Measurements from ENCODE around the gene LBX1.

Gene LBX1

DNA sequence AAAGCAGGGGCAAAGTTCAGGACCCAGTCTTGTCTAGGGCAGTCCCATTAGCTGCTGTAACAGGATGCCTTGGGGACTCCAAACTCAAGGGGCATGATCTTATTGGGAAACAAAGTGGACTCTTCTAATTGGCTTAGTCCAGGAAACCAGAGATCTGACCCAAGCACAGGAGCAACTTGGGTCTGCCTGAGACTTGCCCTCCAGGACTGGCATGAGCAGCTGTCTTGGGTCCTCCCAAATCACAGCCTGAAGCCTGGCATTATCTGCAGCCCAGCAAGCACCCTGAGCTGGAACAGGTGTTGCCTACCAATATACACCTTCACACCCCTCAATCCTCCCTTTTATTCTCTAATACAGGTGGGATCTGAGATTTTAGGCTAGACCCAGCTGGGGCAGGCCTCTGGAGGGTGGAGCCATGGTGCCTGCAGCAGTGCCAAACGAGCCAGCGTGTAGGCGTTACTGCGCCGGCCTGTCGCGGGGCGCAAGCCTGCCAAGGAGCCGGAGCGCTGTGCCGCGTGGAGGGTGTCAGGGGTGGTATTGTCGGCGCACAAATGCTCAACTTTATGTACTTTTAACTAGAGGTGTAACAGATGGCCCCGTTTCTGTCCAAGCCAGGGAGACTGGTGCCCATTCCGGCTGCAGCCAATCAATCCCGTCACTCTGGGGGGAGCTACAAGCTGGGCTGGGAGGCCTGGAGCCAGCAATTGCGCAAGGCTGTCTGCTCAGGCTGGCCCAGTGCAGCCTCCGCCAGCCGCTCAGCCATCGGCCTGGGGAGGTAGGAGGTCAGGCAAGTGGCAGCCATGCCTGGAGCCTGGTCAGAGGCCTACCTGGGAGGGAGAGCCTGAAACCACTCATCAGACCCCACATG, 12.8 kb upstream of the LBX1 start:
- no peak for DNase-seq

DNA sequence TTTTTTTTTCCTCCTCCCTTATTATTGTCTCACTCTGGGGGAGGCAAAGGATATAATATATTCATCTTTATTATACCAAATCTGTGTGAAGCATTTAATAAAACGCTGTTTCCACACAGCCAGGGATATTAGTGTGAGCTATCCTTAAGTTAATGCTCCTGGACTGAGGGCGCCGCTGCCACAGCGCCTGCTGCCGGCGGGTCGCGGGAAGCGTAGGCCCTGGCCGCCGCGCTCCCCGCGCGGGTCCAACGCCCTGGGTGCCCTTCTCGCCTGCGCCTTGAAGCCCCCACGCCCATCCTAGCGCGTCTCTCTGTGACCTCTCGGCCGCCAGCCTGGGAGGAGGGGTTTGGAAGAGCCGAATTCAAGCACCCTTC, 9.5 kb upstream of the LBX1 start:
- DNase-seq, result peak; percentile 44

DNA sequence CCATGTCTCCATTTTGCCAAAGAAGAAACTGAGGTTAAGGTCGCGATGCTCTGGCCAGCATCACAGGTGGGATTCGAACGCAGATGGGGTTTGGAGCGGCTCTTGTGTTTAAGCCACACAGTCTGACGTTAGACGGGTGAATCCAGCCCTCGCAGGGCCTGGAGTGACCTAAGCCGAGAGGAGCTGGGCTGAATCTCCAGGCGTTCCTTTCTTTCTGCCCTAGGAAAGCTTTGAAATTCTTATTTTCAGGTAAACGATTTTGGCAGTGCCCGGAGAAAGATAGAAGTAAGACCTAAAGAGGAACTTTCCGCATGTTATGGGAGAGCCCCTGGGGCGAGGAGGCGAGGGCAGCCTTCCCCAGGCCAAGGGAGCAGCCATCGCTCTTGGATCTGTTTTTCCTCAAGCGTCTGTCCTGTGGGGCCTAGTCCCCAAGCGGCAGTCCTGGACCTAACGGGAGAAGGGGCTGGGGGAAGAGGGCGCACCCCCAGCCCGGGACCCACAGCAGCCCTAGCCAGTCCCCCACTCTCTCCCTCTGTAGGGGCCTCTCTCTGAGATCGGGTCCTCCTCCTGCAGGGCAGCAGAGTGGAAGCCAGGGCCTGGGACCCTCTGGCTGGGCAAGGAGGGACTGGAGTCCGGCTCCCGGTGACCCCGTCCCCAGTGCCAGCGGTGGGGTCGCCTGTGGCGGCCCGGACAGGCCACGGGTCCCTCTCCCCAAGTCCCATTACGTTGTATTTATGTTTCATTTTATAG, 8.9 kb upstream of the LBX1 start:
- no peak for DNase-seq

DNA sequence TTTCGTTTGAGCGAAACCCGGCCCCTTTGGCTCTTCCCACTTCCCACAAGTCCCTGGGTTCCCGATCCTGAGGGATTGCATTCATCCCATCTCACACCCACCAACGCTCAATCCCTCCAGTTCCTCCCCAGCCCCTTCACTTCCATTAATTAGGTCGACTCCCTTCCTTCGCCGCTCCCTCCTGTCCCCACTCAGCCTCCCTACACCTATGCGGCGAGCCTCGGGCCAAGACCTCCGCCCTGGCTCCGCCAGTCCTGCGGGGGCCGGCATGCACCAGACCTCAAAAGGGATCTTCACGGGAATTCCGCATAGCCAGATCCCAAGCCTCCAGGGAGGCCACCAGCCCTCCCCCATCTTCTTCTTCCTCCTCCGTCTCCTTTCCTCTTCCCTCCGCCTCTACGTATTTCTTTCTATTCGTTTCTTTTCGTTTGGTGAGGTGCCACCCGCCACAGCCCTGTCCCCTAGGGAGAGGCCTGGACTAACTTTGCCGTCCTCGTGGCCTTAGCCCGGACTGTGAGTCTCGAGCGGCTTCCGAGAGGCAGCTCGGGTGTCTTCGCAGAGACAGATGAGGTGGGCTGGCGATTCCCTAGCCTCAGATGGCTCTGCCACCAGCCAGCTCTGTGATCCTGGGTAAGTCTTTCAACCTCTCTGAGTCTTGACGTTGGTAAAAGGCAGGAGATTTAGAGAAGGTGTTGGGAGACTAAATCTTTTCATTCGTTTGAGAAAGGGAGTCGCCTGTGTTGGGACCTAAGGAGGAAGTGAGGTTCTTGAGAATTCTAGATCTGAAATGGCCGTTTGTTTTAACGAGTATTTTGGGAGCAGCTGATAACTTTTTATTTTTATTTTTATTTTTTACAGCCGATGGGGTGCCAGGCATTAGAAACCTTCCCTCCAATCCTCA, 8.1 kb upstream of the LBX1 start:
- DNase-seq, result no peak

DNA sequence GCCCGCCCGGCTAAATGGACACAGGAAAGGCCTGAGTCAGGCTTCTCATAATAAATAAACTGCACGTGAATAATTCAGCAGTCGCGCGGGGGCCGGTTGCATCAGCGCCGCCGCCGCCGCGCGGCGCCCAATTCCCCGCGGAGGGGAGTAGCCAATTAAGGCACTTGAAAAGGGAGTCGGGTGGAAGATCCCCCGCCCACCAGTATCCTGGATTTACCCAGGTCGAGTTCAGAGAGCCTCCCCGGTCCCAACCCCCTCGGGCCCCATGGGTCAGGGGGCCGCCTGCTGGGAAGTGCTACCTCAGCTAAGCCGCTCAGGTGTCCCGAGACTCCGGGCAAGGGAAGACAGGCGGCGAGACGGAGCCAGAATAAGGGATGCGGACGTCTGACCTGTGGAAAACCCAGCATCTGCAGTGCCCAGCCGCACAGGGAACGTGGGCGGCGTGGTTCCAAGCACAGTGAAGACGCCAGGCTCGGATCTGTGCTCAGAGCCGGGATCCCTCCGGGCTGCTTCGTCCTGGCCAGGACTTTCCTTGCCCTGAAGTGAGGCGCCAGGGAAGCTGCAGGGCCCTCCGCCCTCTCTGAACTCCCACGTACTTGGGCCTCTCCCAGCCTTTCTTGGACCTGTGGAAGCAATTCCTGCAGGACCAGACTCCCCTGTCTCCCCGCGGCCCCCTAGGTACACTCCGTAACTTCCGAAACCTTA, 7.3 kb upstream of the LBX1 start:
- no peak for DNase-seq

DNA sequence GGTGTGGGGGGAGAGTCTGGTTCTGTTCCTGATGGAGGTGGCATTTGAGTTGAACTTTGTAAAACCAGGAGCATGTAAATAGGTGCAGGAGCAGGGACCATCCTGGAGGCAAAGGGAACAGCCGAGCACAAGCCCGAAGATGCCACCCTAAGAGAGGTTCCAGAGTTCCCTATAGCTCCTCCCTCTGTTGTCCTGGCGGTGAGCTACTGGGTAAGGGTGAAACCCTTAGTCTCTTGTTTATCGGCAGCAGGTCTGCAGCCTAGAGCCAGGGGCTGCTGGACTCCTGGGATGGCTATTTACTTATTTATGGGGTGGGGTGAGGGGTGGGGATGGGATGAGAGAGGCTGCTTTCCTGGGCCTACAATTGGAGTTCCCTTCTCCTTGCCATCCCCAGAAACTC, 6.5 kb upstream of the LBX1 start:
- no peak for DNase-seq

DNA sequence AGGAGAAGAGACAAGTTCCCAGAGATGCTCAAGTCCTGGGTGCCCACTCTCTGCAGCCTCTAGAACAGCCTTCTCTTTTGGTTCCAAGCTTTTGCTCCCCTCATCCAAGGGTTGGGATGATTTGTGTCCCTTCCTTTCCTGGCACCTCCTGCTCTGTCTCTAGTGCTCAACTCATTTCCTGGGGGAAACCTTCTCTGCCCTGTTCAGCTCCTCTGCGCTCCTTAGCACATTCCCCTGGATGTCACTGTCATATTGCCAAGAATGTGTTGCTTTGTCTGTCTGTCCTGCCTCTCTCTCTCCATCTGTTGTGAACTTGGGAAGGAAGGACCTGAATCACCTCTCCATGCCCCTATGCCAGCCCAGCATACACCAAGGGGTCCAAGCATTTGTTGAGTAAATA, 5.1 kb upstream of the LBX1 start:
- DNase-seq, result no peak

DNA sequence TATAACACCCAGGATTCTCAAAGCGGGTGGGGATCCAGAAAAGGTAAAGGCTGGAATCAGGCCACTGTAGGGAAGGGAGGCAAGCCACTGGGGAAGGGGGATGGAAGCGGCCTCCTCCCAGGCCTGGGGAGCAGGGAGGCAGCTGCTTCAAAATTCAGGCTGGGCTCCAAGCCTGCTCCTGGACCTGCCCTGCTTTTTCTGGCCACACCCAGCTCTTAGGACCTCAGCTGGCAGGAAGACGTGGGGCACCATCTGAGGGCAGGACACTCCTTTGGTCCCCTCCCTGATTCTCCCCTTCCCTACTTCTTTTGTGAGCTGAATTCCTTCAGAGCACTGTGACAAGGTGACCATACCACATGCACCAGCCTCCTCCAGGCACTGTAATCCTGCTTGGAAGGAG, 4.6 kb upstream of the LBX1 start:
- DNase-seq, result no peak

DNA sequence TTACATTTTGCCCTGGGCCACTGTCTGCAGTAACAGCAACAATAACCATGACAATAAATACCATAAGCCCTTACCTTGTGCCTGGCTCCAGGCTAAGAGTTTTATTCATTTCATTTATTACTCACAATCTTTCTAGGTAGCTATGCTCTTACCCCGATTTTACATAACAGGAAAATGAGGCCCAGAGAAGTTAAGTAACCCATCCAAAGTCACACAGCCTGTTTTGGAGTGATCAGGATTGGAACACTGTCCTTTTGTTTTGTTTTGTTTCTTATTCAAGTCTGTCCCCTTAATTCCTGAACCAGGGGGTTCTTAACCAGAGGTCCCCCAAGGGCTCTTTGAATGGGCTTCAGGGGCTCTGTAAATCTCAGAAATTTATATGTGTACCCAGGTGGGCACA, 4.2 kb upstream of the LBX1 start:
- no peak for DNase-seq

DNA sequence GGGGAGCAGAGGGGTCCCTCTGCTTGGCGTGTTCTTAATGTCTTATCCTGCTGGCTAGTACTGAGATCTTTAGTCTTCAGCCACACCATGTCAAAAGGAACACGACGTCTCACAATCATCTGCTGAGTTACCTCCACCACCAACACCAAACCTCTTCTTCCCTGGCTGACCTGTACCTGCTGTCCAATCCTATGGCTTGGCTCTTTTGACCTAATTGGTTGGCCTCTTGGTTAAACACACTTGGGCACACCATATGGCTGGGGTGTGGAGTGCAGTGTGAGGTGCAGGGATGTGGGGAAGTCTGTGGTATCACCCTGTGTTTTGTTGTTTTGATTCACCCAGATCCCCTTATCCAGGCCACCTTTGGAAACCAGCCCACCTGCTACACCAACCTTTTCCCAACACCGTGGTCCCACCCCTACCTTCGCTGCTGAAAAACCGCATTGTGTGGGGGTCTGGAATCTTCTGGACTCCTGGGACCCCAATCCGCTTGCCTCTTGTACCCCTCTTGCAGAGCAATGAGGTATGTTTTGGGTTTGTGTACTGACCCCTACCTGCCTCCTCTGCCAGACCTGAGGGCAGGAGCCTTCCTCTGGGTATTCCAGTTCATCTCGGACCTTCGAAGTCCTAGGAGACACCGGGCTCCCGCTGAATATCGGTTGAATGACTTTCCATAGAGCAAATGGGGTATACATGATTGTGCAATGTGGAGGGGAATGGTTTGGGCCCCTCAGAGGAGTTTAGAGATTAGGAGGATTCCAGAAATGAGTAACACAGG, 2.8 kb upstream of the LBX1 start:
- DNase-seq, result no peak

DNA sequence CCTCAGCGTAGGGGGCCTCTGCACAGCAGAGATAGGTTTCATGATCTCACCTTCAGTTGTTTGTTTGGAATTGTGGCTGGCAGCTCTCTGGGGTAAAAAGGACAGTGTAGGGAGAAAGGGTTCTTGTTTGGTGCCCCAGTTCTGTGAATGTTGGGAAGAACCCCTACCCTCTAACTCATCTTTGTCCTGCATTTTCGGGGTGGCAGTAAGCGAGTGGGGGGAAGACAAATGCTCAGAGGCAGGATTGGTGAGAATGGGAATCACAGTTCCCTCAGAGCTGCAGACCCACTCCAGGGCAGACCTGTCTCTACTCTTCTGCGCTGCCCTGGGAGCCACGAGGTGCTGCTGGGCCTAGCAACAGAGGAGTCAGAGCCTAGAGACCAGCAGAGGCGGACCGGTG, 1.8 kb upstream of the LBX1 start:
- DNase-seq, result no peak

DNA sequence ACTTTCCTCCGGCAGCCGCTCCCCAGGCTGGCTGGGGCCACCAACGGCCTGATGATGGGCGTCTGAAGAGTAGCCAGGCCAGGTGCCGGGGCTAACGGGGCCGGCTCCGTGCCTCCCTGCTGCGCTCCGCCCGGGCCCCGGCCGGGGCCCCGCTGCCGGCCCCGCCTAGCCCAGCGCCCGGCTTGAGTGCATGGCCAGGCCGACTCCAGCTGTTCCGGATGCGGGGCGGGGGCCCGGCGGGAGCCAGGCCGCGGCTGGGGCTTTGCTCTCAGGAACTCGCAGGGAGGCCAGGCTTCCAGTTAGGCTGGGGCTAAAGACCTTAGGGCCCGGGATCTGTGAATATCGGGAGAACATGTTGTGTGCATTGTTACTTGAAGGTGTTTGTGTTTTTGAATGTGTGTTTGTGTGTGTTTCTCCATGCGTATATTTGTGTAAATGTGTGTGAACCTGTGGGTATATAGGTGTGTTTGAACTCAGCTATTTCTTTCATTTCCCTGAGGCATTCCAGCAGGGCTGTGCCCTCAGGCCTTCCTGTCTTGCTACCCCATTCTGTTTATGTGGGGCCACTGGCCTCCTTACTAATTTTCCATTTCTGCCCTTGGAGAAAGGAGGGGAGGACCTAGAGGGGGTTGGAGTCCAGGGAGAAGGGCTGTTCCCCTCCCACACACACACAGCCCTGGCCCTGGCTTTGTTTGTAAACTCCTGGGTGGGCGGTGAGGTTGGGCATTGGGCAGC, 1.1 kb upstream of the LBX1 start:
- no peak for DNase-seq

DNA sequence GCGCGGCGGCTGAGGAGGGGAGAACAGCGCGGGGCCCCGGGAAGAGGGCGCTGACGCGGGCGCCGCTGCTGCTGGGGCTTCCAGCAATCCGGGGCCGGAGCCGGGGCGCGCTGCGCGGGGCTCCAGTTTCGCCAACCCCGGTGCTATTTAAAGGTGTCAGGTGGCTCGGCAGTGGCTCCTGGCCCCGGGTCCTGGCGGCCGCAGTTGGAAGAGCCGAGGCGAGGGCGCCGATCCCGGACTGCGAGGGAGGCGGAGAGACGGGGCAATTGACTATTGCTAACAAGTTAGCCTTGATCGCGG, 347 bp downstream of the LBX1 start:
- no peak for DNase-seq

DNA sequence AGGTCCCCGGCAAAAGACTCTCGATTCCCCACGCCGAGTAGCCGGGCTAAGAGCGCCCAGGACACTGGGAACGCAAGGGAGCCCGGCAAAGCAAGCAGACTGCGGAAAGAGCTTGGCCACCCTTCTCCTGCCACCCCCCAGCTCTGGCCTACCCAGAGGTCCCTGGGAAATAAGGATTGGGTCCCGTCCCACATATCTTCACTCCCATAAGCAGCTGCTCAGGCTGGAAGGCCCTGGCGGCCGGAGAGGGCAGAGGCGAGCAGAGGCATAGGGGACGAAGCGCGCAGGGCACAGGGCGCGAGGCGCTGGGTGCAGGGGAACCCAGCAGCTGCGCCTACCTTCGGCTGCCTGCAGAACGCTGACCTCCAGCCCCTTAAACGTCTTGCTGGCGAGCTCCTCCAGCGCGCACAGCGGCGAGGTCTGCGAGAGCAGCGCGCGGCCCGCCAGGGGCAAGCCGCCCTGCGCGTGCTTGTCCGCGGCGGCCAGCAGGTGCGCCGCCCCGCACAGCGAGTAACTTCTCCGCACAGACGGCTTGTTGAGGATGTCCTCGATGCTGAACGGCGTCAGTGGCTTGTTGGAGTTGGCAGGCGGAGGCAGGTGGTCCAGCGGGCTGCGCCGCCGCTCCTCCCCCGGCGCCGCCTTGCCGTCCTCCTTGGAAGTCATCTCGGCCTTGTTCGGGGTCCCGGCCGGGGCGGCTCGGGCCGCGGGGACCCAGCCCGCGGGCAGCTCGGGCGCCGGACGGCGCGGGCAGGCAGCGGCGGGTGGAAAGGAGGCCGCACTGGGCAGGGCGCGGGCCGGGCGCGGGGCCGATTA, 904 bp downstream of the LBX1 start:
- DNase-seq, result no peak

DNA sequence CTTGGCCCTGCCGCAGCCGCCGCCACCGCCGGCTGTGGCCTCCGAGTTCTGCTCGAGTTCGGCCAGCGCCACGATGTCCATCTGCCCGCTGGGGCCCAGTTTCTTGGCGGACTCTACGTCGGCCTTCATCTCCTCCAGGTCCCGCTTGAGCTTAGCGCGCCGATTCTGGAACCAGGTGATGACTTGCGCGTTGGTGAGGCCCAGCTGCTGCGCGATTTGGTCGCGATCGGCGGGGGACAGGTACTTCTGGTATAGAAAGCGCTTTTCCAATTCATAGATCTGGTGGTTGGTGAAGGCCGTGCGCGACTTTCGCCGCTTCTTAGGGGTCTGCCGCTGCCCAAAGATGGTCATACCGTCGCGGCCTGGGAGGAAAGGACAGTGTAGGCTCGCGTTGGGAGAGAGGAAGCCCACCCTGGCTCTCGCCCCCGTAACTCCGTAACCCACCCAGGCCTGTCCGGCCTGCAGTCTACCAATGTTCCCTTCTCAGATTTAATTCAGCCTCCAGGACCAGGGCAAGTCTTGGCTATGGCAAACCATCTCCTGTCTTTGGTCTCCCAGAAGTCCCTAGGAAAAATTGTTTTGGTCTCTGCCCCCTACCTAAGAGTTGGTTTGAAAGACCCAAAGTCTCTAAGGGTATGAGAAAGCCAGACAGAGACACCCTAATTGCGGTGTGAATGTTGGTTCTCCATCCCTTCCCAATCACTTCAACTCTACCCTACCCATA, 1.7 kb downstream of the LBX1 start:
- DNase-seq, result no peak

DNA sequence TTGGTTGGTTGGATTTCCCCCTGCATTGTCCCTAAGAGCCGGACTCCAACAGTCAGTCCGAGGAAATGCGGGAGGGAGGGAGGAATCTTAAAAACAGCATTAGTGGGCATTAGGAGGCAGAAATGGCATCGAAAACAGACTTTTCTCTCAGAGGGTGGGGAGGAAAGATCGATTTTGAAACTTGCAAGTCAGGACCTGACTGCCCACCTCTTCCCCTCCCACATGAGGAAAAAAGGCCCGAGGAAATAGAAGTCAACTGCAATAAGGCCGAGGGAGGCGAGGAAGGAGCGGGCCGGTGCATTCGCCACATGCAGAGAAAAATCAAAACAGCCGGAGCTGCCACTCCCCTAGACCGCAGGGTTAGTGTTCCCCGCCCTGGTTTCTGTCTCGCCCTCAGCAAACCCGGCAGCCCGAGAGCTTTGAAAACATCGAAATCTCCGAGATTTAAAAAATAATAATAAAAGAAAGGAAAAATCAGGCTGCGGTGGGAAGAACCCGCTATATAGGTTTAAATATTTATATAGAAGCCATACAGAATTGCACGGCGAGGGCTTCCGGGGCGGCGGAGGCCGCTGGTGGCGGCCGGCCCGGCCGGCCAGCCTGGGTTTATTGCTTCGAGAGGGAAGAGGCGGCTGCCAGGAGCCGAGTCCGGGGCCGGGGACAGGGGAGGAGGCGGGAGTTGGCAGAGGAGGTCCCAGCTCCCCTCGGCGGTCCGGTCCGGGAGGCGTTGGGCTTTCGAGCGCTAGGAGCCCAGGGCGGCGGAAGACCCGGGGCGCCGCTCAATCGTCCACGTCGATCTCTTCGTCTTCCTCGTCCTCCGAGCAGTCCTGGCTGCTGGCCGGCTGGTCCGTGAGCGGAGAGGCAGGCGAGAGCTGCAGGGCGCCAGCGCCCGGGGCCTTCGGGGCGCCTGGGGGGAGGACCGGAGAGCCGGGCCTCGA, 2.5 kb downstream of the LBX1 start:
- no peak for DNase-seq

DNA sequence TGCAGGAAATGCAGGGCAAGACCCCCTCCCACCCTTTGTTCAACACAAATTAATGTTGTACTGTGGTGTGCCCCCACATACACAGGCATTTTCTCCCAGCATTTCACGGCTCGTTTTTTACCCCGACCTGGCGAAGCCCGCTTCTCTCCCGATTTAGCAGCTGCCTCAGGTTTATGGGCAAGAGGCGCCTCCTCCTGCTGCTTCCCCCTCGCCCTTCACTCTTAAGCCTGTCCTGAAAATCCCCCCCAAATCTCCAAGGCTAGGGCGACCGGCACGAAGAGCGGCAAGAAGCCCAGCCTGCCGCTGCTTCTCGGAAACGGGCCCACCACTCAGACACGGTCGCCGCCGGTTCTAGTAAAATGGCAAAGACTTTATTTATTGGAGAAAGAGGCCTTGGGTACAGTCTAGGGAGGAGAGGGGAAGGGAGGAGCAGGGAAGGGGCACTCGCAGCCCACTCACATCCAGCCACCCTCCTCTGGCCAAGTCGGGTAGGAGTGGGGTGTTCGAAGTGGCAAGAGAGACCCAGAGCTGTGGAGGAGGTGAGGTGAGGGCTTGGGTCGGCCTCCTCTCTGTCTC, 3.3 kb downstream of the LBX1 start:
- DNase-seq, result no peak

All from HCEC 1CT (cell line).